ENCODE measurements around the gene UGT3A2. TPM values are rescaled to one million over a fixed set of nuclear protein-coding genes. Genes with fewer than 3 reads are reported as not detected.

Gene UGT3A2
- total RNA-seq, 1 donor from 2014 or later: 2.3 TPM

DNA sequence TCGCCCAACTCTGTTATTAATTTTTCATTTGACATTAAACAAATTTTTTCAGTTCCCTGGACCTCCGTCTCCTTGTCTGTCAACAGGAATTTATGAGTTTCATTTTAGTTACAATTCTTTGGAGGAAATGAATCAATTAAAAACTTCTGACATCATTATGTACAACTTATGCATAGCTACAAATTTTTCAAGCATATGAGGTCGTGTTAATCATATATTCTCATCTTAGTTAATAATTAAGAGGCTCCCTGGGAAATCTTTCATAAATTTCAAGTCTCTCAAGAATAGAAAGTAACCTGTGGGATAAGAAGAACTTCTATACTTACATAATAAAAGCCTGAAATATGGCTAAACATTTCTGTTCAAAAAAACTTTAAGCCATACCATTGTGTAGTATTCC, 78.9 kb downstream of the UGT3A2 start:
- no peaks in the 10 kb centered on the region for H3K9me3 Mint-ChIP-seq
- peaks cover 8% of the 10 kb centered on the region for H3K4me1 Mint-ChIP-seq (ENCODE audit: unreplicated experiment)
- no peak for DNase-seq (ENCODE audit: extremely low spot score, unreplicated experiment)
- no peak overlapping the region for H3K4me3 Mint-ChIP-seq
- TF ChIP-seq, protein P1, sequence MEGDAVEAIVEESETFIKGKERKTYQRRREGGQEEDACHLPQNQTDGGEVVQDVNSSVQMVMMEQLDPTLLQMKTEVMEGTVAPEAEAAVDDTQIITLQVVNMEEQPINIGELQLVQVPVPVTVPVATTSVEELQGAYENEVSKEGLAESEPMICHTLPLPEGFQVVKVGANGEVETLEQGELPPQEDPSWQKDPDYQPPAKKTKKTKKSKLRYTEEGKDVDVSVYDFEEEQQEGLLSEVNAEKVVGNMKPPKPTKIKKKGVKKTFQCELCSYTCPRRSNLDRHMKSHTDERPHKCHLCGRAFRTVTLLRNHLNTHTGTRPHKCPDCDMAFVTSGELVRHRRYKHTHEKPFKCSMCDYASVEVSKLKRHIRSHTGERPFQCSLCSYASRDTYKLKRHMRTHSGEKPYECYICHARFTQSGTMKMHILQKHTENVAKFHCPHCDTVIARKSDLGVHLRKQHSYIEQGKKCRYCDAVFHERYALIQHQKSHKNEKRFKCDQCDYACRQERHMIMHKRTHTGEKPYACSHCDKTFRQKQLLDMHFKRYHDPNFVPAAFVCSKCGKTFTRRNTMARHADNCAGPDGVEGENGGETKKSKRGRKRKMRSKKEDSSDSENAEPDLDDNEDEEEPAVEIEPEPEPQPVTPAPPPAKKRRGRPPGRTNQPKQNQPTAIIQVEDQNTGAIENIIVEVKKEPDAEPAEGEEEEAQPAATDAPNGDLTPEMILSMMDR (conservative IDR thresholded peaks at IDR 0.05): no peak
- H3K27me3 Mint-ChIP-seq: peaks cover 45% of the 10 kb centered on the region
- no peak overlapping the region for H3K27ac Mint-ChIP-seq
- H3K36me3 Mint-ChIP-seq: no peaks in the 10 kb centered on the region

Other genes starting within 250 kb of the UGT3A2 start
- gene IL7R, start 210.0 kb downstream of the UGT3A2 start, total RNA-seq (ENCODE audit: low replicate concordance): not detected in 2 replicates
- gene CAPSL, start 128.3 kb downstream of the UGT3A2 start, total RNA-seq (ENCODE audit: low replicate concordance): 0.45 and 2.3 TPM in 2 replicates
- gene UGT3A1, start 75.5 kb downstream of the UGT3A2 start, total RNA-seq (ENCODE audit: low replicate concordance): 0.82 and 6.1 TPM in 2 replicates
- 7.9 and 9.9 TPM in 2 replicates for gene LMBRD2, start 85.0 kb upstream of the UGT3A2 start, total RNA-seq (ENCODE audit: low replicate concordance)
- 78.3 and 98.4 TPM in 2 replicates for gene SKP2, start 85.2 kb upstream of the UGT3A2 start, total RNA-seq (ENCODE audit: low replicate concordance)
- gene NADK2, start 175.0 kb upstream of the UGT3A2 start, total RNA-seq (ENCODE audit: low replicate concordance): 27.2 and 38.4 TPM in 2 replicates
- gene RANBP3L, start 235.0 kb upstream of the UGT3A2 start, total RNA-seq (ENCODE audit: low replicate concordance): 0.53 TPM in 1 of 2 replicates, not detected in the other